ENCODE results near the gene APMAP.

DNA sequence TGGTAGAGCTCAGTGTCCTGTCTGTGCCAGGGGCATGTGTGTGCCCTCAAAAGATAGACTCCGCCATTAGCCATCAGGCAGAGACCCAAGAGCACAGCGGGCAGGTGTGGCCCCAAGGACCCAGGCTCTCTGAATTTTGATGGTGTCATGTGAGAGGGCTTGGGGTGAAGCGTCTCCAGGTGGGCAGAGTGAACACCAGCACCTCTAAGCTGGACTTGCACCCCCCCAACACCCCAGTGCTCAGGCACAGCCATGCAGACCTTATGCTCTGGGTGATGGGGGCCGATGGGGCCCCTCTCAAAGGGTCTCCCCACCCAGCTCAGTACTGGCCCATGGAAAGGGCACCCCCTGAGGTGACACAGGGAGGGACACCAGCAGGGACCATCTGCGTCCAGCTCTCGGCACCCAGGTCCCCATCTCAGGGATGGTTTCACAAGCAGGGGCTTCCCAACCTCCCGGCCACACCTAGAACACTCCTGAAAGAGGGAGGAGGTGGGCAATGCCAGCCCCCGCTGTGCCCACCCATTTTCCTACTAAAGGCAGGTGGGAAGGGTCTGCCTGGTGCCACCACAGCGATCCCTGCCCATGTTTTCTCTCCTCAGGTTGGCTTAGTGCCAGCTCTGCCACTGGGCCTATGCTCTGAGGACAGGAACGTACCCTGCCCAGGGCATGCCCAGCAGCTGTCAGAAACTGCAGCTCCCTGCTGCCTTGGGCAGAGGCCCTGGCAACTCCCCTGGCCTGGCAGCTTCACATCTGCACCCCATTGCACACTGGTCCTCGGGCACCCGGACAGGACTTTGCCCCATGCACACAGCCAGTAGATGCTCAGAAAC is 40.0 kb downstream of the APMAP start:
- TF ChIP-seq NBN (IDR thresholded peaks at IDR 0.05; ENCODE audit: low read depth): no peak
- TF ChIP-seq, protein P1, sequence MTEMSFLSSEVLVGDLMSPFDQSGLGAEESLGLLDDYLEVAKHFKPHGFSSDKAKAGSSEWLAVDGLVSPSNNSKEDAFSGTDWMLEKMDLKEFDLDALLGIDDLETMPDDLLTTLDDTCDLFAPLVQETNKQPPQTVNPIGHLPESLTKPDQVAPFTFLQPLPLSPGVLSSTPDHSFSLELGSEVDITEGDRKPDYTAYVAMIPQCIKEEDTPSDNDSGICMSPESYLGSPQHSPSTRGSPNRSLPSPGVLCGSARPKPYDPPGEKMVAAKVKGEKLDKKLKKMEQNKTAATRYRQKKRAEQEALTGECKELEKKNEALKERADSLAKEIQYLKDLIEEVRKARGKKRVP (CRISPR knock-in tag; IDR thresholded peaks at IDR 0.05): no peak
- TF ChIP-seq, protein P2, sequence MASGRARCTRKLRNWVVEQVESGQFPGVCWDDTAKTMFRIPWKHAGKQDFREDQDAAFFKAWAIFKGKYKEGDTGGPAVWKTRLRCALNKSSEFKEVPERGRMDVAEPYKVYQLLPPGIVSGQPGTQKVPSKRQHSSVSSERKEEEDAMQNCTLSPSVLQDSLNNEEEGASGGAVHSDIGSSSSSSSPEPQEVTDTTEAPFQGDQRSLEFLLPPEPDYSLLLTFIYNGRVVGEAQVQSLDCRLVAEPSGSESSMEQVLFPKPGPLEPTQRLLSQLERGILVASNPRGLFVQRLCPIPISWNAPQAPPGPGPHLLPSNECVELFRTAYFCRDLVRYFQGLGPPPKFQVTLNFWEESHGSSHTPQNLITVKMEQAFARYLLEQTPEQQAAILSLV (tag; IDR thresholded peaks at IDR 0.05): no peak
- TF ChIP-seq, protein P3, sequence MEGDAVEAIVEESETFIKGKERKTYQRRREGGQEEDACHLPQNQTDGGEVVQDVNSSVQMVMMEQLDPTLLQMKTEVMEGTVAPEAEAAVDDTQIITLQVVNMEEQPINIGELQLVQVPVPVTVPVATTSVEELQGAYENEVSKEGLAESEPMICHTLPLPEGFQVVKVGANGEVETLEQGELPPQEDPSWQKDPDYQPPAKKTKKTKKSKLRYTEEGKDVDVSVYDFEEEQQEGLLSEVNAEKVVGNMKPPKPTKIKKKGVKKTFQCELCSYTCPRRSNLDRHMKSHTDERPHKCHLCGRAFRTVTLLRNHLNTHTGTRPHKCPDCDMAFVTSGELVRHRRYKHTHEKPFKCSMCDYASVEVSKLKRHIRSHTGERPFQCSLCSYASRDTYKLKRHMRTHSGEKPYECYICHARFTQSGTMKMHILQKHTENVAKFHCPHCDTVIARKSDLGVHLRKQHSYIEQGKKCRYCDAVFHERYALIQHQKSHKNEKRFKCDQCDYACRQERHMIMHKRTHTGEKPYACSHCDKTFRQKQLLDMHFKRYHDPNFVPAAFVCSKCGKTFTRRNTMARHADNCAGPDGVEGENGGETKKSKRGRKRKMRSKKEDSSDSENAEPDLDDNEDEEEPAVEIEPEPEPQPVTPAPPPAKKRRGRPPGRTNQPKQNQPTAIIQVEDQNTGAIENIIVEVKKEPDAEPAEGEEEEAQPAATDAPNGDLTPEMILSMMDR (IDR thresholded peaks at IDR 0.05 in 2 of 3, conservative IDR thresholded peaks at IDR 0.05 in 1 of 3; ENCODE audit: insufficient read depth in 2 of 3, low read depth in 1 of 3, low read length in 3 of 3): no peak
- TF ChIP-seq TRIM24 (IDR thresholded peaks at IDR 0.05): no peak
- TF ChIP-seq, protein P4, sequence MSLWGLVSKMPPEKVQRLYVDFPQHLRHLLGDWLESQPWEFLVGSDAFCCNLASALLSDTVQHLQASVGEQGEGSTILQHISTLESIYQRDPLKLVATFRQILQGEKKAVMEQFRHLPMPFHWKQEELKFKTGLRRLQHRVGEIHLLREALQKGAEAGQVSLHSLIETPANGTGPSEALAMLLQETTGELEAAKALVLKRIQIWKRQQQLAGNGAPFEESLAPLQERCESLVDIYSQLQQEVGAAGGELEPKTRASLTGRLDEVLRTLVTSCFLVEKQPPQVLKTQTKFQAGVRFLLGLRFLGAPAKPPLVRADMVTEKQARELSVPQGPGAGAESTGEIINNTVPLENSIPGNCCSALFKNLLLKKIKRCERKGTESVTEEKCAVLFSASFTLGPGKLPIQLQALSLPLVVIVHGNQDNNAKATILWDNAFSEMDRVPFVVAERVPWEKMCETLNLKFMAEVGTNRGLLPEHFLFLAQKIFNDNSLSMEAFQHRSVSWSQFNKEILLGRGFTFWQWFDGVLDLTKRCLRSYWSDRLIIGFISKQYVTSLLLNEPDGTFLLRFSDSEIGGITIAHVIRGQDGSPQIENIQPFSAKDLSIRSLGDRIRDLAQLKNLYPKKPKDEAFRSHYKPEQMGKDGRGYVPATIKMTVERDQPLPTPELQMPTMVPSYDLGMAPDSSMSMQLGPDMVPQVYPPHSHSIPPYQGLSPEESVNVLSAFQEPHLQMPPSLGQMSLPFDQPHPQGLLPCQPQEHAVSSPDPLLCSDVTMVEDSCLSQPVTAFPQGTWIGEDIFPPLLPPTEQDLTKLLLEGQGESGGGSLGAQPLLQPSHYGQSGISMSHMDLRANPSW (CRISPR knock-in tag; IDR thresholded peaks at IDR 0.05): no peak

Measured in K562 (cell line).